ENCODE results near the gene FCRLB. TPM values are rescaled to one million over a fixed set of nuclear protein-coding genes. Genes with fewer than 3 reads are reported as not detected.

The FCRLB gene
- total and polyA plus RNA-seq, 2 donors from 2014 or later: 2.3 to 2.8 TPM

DNA sequence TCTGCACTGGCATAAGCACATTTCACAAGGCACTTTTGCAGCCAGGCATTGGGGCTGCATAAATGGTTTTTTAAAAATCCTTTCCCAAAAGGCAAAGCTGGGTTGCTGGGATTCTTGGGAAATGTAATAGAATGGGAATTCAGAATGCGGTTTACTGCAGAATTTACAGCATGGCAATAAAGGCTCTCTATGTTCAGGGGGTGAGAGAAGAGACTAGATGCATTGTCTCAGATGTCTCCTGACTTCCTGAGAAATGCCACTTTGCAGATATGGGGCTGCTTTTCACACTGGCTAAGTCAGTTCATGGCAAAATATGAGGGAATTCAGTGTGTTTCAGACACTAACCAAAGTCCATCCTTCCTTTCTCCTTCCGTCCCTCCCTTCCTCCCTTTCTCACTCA lies 44.9 kb upstream of the FCRLB start:
- DNase-seq: no peak
- H3K27ac ChIP-seq (ENCODE audit: low read depth in 2 of 2, low read length in 2 of 2): no peak overlapping the region
- no peak overlapping the region for H3K9ac ChIP-seq (ENCODE audit: low read length in 3 of 3)
- intact Hi-C loops (cut with DNase I): no loop called here
- no peak overlapping the region for H3K4me3 ChIP-seq (ENCODE audit: low read length in 3 of 3)
- no peaks in the 10 kb centered on the region for H3K36me3 ChIP-seq (ENCODE audit: control insufficient read depth in 2 of 3, insufficient read depth in 3 of 3, low read length in 3 of 3)
- no peaks in the 10 kb centered on the region for H3K4me1 ChIP-seq (ENCODE audit: control insufficient read depth in 2 of 3, insufficient read depth in 2 of 3, low read depth in 1 of 3, low read length in 3 of 3)
- TF ChIP-seq, protein P1, sequence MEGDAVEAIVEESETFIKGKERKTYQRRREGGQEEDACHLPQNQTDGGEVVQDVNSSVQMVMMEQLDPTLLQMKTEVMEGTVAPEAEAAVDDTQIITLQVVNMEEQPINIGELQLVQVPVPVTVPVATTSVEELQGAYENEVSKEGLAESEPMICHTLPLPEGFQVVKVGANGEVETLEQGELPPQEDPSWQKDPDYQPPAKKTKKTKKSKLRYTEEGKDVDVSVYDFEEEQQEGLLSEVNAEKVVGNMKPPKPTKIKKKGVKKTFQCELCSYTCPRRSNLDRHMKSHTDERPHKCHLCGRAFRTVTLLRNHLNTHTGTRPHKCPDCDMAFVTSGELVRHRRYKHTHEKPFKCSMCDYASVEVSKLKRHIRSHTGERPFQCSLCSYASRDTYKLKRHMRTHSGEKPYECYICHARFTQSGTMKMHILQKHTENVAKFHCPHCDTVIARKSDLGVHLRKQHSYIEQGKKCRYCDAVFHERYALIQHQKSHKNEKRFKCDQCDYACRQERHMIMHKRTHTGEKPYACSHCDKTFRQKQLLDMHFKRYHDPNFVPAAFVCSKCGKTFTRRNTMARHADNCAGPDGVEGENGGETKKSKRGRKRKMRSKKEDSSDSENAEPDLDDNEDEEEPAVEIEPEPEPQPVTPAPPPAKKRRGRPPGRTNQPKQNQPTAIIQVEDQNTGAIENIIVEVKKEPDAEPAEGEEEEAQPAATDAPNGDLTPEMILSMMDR (IDR thresholded peaks at IDR 0.05; ENCODE audit: borderline replicate concordance, extremely low read depth, insufficient read depth): no peak
- FAIRE-seq: no peak
- H3K27me3 ChIP-seq (ENCODE audit: control insufficient read depth, insufficient read depth, low read length): no peaks in the 10 kb centered on the region
- no peaks in the 10 kb centered on the region for H3K9me3 ChIP-seq (ENCODE audit: control insufficient read depth in 2 of 3, insufficient read depth in 1 of 3, low read length in 3 of 3)

DNA sequence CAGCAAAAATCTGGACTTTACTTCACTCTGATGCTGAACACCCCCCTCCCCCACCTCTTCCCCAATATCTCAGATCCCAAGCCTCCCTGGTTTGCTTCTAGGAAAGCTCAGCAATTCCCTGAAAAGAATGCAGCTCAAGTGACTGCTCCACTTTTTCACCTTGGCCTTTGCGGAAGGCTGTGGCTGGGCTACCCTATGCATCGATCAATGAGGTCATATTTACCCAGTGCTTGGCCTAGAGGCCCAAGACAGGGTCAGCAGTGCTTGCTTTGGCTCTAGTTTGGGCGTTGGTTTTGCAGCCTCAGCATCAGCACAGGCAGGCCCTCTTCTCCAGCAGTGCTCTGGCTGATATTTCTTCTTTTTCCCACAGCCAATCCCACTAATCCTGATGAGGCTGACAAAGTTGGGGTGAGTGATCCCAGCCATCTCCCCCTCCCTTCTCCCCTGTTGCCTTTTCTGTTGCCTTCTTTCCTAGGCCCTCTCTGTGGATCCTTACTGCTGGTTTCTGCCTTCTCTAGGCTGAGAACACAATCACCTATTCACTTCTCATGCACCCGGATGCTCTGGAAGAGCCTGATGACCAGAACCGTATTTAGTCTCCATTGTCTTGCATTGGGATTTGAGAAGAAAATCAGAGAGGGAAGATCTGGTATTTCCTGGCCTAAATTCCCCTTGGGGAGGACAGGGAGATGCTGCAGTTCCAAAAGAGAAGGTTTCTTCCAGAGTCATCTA lies 44.2 kb upstream of the FCRLB start:
- no peak for DNase-seq
- H3K9me3 ChIP-seq (ENCODE audit: control insufficient read depth in 2 of 3, insufficient read depth in 1 of 3, low read length in 3 of 3): no peaks in the 10 kb centered on the region

DNA sequence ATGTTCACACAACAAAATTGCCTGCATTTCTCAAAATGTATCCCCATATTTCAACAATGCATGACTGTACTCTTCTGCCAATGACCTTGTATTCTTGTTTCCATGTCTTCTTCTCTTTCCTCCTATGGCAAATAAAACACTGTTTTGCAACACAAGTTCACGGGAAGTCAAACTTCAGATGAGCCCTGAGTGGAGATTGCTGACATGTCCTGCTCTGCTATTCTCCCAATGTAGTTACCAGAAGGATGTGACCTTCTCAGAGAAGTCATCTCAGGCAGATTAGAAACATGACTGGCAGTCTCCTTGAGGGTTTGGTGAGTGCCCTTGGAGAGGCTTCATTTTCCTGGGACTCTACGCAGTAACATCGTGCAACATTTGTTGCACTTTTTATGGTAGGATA lies 42.8 kb upstream of the FCRLB start:
- intact Hi-C loops (cut with DNase I): no loop called here
- no peak for FAIRE-seq
- H3K9ac ChIP-seq (ENCODE audit: low read length in 3 of 3): no peak overlapping the region
- no peak for DNase-seq
- no peaks in the 10 kb centered on the region for H3K27me3 ChIP-seq (ENCODE audit: control insufficient read depth, insufficient read depth, low read length)
- no peaks in the 10 kb centered on the region for H3K4me1 ChIP-seq (ENCODE audit: control insufficient read depth in 2 of 3, insufficient read depth in 2 of 3, low read depth in 1 of 3, low read length in 3 of 3)
- H3K4me3 ChIP-seq (ENCODE audit: low read length in 3 of 3): no peak overlapping the region
- no peak overlapping the region for H3K27ac ChIP-seq (ENCODE audit: low read depth in 2 of 2, low read length in 2 of 2)
- TF ChIP-seq, protein P1 (IDR thresholded peaks at IDR 0.05; ENCODE audit: borderline replicate concordance, extremely low read depth, insufficient read depth): no peak
- H3K36me3 ChIP-seq (ENCODE audit: control insufficient read depth in 2 of 3, insufficient read depth in 3 of 3, low read length in 3 of 3): no peaks in the 10 kb centered on the region
- H3K9me3 ChIP-seq (ENCODE audit: control insufficient read depth in 2 of 3, insufficient read depth in 1 of 3, low read length in 3 of 3): no peaks in the 10 kb centered on the region

More for the DNA sequence above, 44.2 kb upstream of the FCRLB start:
- H3K27ac ChIP-seq (ENCODE audit: low read depth in 2 of 2, low read length in 2 of 2): no peak overlapping the region
- H3K9ac ChIP-seq (ENCODE audit: low read length in 3 of 3): no peak overlapping the region
- TF ChIP-seq, protein P1 (IDR thresholded peaks at IDR 0.05; ENCODE audit: borderline replicate concordance, extremely low read depth, insufficient read depth): no peak
- H3K4me3 ChIP-seq (ENCODE audit: low read length in 3 of 3): no peak overlapping the region
- no peak for FAIRE-seq
- H3K4me1 ChIP-seq (ENCODE audit: control insufficient read depth in 2 of 3, insufficient read depth in 2 of 3, low read depth in 1 of 3, low read length in 3 of 3): no peaks in the 10 kb centered on the region
- intact Hi-C loops (cut with DNase I): no loop called here
- H3K27me3 ChIP-seq (ENCODE audit: control insufficient read depth, insufficient read depth, low read length): no peaks in the 10 kb centered on the region
- H3K36me3 ChIP-seq (ENCODE audit: control insufficient read depth in 2 of 3, insufficient read depth in 3 of 3, low read length in 3 of 3): no peaks in the 10 kb centered on the region

Measured in kidney (tissue), 14 donors.